GM12878 (cell line): ENCODE results near the gene WWP2.

Source experiments
- CHD2 ChIP-seq: IDR thresholded peaks from 2 replicates; pipeline ENCODE4 v1.6.1; 2011; ENCODE audit warnings: low read depth, low read length, improper control_type of control experiment, borderline replicate concordance
- CTCF ChIP-seq, 3 experiments: IDR thresholded peaks in 2 of 3; conservative IDR thresholded peaks in 1 of 3; 2 replicates each; pipeline ENCODE4 v1.5.1; 2011; ENCODE audit warnings: low read depth in 3 of 3, low read length in 3 of 3, mild to moderate bottlenecking in 3 of 3, control low read depth in 2 of 3, moderate library complexity in 2 of 3, inconsistent platforms in 1 of 3, mixed read lengths in 1 of 3; ENCODE audit not compliant: control insufficient read depth in 2 of 3, insufficient read depth in 1 of 3; ENCODE audit errors: extremely low read depth in 1 of 3
- JUND ChIP-seq: IDR thresholded peaks from 2 replicates; pipeline ENCODE4 v1.6.1; 2012; ENCODE audit warnings: low read depth, mild to moderate bottlenecking, low read length, improper control_type of control experiment, moderate library complexity
- PAX8 ChIP-seq: fragments of 450-650 bp; IDR thresholded peaks from 2 replicates; pipeline ENCODE4 v1.6.1; 2017; ENCODE audit warnings: mild to moderate bottlenecking, moderate library complexity
- PML ChIP-seq: IDR thresholded peaks from 2 replicates; pipeline ENCODE4 v1.6.1; 2012; ENCODE audit warnings: low read length, inconsistent platforms
- TCF7 ChIP-seq: IDR thresholded peaks from 2 replicates; pipeline ENCODE4 v1.6.1; 2014; ENCODE audit warnings: antibody characterized with exemption, borderline replicate concordance
- TF ChIP-seq, protein P1 (sequence below): IDR thresholded peaks from 2 replicates; pipeline ENCODE4 v1.6.1; 2012; ENCODE audit warnings: mild to moderate bottlenecking, low read depth, low read length
- TF ChIP-seq, protein P2 (sequence below): fragments of 450-650 bp; IDR thresholded peaks from 2 replicates; pipeline ENCODE4 v1.6.1; 2017; ENCODE audit warnings: antibody characterized with exemption, mild to moderate bottlenecking, moderate library complexity

DNA sequence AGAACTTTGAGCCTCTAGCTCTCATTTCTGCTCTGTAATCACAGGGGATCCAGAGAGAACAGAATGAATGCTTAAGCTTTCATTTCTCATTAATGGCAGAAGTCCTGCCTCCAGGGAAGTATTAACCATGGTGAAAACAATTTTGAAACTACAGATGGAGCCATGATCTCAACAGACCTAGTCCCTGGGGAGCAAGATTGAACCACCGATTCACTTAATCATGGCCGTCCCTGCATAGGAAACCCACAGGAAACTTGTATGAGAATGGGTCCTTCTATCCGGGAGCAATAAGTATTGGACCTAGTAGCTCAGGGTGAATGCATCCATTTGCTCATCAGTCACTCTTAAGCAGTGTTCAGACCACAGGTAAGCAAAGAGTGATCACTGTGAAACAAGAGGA, 148.8 kb downstream of the WWP2 start:
- TF ChIP-seq PAX8: no peak
- TF ChIP-seq CTCF (IDR thresholded peaks at IDR 0.05 in 2 of 3, conservative IDR thresholded peaks at IDR 0.05 in 1 of 3; ENCODE audit: control insufficient read depth in 2 of 3, extremely low read depth in 1 of 3, insufficient read depth in 1 of 3, low read depth in 3 of 3, low read length in 3 of 3): no peak
- TF ChIP-seq, protein P1, sequence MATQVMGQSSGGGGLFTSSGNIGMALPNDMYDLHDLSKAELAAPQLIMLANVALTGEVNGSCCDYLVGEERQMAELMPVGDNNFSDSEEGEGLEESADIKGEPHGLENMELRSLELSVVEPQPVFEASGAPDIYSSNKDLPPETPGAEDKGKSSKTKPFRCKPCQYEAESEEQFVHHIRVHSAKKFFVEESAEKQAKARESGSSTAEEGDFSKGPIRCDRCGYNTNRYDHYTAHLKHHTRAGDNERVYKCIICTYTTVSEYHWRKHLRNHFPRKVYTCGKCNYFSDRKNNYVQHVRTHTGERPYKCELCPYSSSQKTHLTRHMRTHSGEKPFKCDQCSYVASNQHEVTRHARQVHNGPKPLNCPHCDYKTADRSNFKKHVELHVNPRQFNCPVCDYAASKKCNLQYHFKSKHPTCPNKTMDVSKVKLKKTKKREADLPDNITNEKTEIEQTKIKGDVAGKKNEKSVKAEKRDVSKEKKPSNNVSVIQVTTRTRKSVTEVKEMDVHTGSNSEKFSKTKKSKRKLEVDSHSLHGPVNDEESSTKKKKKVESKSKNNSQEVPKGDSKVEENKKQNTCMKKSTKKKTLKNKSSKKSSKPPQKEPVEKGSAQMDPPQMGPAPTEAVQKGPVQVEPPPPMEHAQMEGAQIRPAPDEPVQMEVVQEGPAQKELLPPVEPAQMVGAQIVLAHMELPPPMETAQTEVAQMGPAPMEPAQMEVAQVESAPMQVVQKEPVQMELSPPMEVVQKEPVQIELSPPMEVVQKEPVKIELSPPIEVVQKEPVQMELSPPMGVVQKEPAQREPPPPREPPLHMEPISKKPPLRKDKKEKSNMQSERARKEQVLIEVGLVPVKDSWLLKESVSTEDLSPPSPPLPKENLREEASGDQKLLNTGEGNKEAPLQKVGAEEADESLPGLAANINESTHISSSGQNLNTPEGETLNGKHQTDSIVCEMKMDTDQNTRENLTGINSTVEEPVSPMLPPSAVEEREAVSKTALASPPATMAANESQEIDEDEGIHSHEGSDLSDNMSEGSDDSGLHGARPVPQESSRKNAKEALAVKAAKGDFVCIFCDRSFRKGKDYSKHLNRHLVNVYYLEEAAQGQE: no peak
- TF ChIP-seq TCF7: no peak
- no peak for TF ChIP-seq CHD2
- TF ChIP-seq JUND: no peak
- TF ChIP-seq PML: no peak
- TF ChIP-seq, protein P2, sequence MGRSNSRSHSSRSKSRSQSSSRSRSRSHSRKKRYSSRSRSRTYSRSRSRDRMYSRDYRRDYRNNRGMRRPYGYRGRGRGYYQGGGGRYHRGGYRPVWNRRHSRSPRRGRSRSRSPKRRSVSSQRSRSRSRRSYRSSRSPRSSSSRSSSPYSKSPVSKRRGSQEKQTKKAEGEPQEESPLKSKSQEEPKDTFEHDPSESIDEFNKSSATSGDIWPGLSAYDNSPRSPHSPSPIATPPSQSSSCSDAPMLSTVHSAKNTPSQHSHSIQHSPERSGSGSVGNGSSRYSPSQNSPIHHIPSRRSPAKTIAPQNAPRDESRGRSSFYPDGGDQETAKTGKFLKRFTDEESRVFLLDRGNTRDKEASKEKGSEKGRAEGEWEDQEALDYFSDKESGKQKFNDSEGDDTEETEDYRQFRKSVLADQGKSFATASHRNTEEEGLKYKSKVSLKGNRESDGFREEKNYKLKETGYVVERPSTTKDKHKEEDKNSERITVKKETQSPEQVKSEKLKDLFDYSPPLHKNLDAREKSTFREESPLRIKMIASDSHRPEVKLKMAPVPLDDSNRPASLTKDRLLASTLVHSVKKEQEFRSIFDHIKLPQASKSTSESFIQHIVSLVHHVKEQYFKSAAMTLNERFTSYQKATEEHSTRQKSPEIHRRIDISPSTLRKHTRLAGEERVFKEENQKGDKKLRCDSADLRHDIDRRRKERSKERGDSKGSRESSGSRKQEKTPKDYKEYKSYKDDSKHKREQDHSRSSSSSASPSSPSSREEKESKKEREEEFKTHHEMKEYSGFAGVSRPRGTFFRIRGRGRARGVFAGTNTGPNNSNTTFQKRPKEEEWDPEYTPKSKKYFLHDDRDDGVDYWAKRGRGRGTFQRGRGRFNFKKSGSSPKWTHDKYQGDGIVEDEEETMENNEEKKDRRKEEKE: no peak
